ENCODE data around the gene KDM7A. TPM values are rescaled to one million over a fixed set of nuclear protein-coding genes. Genes with fewer than 3 reads are reported as not detected.

The KDM7A gene
- total and polyA plus RNA-seq, 9 of the 15 experiments (the other 6 are each of a cell fraction or from before 2014, with no cell fraction given), result 0.90 to 8.4 (median 7.0) TPM

DNA sequence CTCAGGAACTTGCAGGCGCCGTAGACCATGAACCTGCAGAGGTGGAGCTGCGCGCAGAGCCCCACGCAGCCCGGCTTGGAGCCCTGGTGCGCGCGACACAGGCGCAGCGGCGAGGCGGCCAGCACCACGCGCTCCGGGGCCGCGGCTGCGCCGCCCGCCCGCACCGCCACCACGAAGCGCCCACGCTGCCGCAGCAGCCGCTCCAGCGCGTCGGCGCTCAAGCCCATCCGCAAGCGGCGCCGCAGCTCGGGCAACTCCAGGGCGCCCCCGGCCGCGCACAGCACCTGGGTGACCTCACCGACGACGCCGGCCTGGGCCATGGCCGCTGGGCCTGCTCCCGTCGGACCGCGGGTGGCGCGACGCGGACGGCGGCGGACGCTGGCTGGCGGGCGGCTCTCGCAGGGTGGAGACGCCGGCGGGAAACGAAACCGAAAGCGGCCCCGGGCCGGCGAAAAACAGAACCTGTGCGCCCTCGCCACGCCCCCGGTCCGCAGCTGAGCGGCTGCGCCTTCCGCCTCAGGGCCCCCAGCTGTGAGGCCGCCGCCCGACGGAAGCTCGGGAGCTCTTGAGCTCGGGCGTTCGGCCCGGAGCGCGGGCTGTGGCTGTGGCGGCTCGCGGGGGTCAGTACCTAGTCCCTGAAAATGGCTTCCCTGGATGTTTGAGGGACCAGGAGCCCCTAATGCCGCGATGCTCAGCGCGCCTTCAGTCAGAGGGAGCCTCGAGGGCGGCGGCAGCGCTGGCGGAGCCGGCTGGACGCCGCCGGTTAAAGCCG is 114.1 kb downstream of the KDM7A start, which contains the start of gene PARP12 (continued):
- TF ChIP-seq LEF1 (IDR thresholded peaks at IDR 0.05) (no peak; the same call in 1 of the 2 replicates), SAFB (IDR thresholded peaks at IDR 0.05; ENCODE audit: borderline replicate concordance, low read depth, low read length) (peak; percentile 1; the same call in 1 of the 2 replicates), POLR2G (IDR thresholded peaks at IDR 0.05; ENCODE audit: low read depth, low read length) (peak; percentile 93), RBM22 (IDR thresholded peaks at IDR 0.05; ENCODE audit: low read depth, low read length, poor library complexity, severe bottlenecking) (peak; percentile 56), ZNF644 (tag; IDR thresholded peaks at IDR 0.05; ENCODE audit: low read depth) (no peak), THAP7 (CRISPR knock-in tag; IDR thresholded peaks at IDR 0.05) (no peak), ZNF197 (CRISPR knock-in tag; IDR thresholded peaks at IDR 0.05; ENCODE audit: low read depth) (no peak), KDM1A (IDR thresholded peaks at IDR 0.05) (no peak), CEBPB (tag; IDR thresholded peaks at IDR 0.05) (no peak), ATF4 (CRISPR knock-in tag; IDR thresholded peaks at IDR 0.05) (no peak), ZNF583 (CRISPR knock-in tag; IDR thresholded peaks at IDR 0.05) (no peak), SRSF3 (IDR thresholded peaks at IDR 0.05; ENCODE audit: insufficient read depth, low read length) (no peak), NFE2 (IDR thresholded peaks at IDR 0.05; ENCODE audit: low read depth) (no peak), LARP7 (IDR thresholded peaks at IDR 0.05) (no peak), CREM (IDR thresholded peaks at IDR 0.05; ENCODE audit: low read depth) (peak; percentile 59), ZNF23 (CRISPR knock-in tag; IDR thresholded peaks at IDR 0.05) (no peak), CBFA2T3 (IDR thresholded peaks at IDR 0.05) (peak; percentile 33), RBM17 (IDR thresholded peaks at IDR 0.05; ENCODE audit: borderline replicate concordance, low read depth, low read length) (no peak), KLF16 (IDR thresholded peaks at IDR 0.05) (peak; percentile 82), ATF7 (IDR thresholded peaks at IDR 0.05) (peak; percentile 92), ZNF79 (CRISPR knock-in tag; IDR thresholded peaks at IDR 0.05; ENCODE audit: low read depth) (no peak), CREB3L1 (IDR thresholded peaks at IDR 0.05; ENCODE audit: borderline replicate concordance, low read depth) (peak; percentile 87; the same call in 1 of the 2 replicates), ZNF280A (IDR thresholded peaks at IDR 0.05; ENCODE audit: low read depth, partially characterized antibody) (no peak)
- TF ChIP-seq, protein P1, sequence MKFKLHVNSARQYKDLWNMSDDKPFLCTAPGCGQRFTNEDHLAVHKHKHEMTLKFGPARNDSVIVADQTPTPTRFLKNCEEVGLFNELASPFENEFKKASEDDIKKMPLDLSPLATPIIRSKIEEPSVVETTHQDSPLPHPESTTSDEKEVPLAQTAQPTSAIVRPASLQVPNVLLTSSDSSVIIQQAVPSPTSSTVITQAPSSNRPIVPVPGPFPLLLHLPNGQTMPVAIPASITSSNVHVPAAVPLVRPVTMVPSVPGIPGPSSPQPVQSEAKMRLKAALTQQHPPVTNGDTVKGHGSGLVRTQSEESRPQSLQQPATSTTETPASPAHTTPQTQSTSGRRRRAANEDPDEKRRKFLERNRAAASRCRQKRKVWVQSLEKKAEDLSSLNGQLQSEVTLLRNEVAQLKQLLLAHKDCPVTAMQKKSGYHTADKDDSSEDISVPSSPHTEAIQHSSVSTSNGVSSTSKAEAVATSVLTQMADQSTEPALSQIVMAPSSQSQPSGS (CRISPR knock-in tag; IDR thresholded peaks at IDR 0.05), result peak; percentile 89

All from K562 (cell line).